ENCODE measurements around the gene AFAP1. TPM values are rescaled to one million over a fixed set of nuclear protein-coding genes. Genes with fewer than 3 reads are reported as not detected.
A peak's percentile ranks its signal among the peaks of the same experiment; 100 is the strongest.

The AFAP1 gene
- total and polyA plus RNA-seq, 12 donors, result 2.9 to 8.9 (median 5.8) TPM

DNA sequence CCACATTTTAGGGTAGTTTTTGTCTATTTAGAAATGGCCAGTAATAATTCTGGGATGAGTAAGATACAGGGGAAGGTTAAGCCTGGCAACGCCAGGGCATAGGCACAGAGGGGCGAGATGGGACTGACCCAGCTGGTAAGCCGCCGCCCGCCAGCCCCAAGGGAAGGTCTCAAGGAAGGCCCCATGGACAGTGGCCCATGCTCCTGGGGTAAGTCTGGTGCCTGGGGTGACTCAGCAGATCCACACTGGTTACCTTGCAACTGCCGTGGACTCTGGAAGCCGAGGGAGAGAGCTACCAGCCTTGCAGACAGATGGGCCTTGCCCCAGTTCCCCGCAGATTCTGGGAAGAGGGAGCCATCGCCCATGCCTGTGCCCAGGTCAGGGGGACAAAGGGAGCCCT, 179.4 kb downstream of the AFAP1 start:
- TF ChIP-seq, protein P1, sequence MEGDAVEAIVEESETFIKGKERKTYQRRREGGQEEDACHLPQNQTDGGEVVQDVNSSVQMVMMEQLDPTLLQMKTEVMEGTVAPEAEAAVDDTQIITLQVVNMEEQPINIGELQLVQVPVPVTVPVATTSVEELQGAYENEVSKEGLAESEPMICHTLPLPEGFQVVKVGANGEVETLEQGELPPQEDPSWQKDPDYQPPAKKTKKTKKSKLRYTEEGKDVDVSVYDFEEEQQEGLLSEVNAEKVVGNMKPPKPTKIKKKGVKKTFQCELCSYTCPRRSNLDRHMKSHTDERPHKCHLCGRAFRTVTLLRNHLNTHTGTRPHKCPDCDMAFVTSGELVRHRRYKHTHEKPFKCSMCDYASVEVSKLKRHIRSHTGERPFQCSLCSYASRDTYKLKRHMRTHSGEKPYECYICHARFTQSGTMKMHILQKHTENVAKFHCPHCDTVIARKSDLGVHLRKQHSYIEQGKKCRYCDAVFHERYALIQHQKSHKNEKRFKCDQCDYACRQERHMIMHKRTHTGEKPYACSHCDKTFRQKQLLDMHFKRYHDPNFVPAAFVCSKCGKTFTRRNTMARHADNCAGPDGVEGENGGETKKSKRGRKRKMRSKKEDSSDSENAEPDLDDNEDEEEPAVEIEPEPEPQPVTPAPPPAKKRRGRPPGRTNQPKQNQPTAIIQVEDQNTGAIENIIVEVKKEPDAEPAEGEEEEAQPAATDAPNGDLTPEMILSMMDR (IDR thresholded peaks at IDR 0.05), result no peak
- WGBS, 2 donors, result 82 to 91% methylated on average over 9 of the region's 9 CpGs
- no peaks in the 10 kb centered on the region for H3K9me3 ChIP-seq
- DNase-seq, result no peak
- peaks cover 0 to 45% (median 0%) of the 10 kb centered on the region in 9 donors for H3K36me3 ChIP-seq
- peaks cover 2 to 28% (median 11%) of the 10 kb centered on the region in 9 donors for H3K4me1 ChIP-seq
- no peak overlapping the region for H3K4me3 ChIP-seq
- no peak overlapping the region for H3K27ac ChIP-seq
- no peaks in the 10 kb centered on the region for H3K27me3 ChIP-seq
- no peak for ATAC-seq
- intact Hi-C loops (cut with DNase I), result loop anchor here in 7 of 10 donors (2.0 to 5.0 kb wide), 5 partner anchors 37 to 229 kb away; no protein-coding TSS in a partner anchor

DNA sequence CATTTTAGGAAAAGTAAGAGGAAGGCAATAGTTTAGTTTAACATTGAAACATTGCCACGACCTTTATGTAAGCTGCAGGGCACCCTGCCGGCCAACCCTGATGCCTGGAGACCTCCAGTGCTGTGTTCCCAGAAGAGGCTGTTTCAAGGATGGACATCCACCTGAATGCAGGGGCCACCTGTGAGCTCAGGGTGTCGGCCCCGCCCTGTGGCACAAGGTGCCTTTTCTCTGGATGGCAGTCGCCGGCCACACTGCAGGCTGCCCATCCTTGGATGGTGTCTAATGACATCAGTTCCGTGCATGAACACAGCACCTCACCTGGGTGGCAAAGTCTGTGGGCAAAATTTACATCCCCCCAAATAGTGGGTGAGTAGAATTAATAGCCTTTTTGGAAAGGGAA, 180.0 kb downstream of the AFAP1 start:
- intact Hi-C loops (cut with DNase I), result loop anchor here in 8 of 10 donors (2.0 to 5.0 kb wide), 5 partner anchors 38 to 229 kb away; no protein-coding TSS in a partner anchor
- Histone ChIP-seq H3K4me1 (peaks cover 2 to 28% (median 11%) of the 10 kb centered on the region in 9 donors), H3K27me3 (no peaks in the 10 kb centered on the region), H3K27ac (peak overlapping the region in 1 of 10 donors; percentile 61), H3K36me3 (peaks cover 0 to 41% (median 0%) of the 10 kb centered on the region in 9 donors), H3K9me3 (no peaks in the 10 kb centered on the region), H3K4me3 (no peak overlapping the region)
- no peak for DNase-seq
- ATAC-seq, result no peak
- 92 to 95% methylated on average over 7 of the region's 7 CpGs for WGBS, 2 donors
- TF ChIP-seq, protein P1 (IDR thresholded peaks at IDR 0.05), result no peak

DNA sequence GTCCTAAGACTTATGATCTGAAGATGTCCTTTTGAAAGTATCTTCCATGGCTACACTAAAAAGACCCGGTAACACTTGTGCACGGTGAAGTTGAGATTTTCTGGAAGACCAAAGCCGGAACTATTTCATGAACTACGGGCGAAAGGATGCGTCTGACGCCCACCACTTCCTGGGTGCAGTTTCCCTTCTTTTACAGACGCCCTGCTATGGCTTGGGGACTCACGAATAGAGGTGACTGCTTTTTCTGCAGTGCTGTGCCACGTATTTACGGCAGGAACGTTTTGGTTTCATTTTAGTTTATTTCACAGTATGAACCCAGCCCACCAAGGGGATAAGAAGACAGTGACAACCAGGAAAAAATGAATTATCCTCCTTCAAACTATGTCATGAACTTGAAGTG, 180.4 kb downstream of the AFAP1 start:
- ATAC-seq, result no peak

DNA sequence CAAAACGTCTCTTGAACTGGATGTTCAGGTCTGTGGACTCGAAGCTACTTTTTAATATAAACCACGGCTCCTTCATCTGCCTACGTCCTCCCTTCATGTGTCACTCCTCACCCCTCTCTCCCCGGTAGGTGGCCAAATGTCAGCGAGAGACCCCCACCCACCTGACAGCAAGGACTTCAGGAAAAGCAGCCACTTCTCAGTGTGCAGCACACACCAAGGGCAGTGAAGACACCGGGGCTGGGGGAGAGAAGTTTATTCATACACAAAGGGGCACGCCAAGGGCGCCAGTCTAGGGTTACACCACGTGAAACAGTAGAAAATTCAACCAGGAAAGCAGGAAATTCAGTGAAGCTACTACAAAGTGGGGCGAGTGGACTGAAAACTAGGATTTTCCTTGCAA, 181.2 kb downstream of the AFAP1 start:
- Histone ChIP-seq H3K27ac (peak overlapping the region in 2 of 10 donors; percentile 2 to 25), H3K4me3 (no peak overlapping the region), H3K9me3 (no peaks in the 10 kb centered on the region), H3K36me3 (peaks cover 0 to 31% (median 0%) of the 10 kb centered on the region in 9 donors), H3K4me1 (peaks cover 2 to 28% (median 11%) of the 10 kb centered on the region in 9 donors), H3K27me3 (no peaks in the 10 kb centered on the region)
- WGBS, 2 donors, result 92 to 95% methylated on average over 11 of the region's 11 CpGs
- no peak for DNase-seq
- intact Hi-C loops (cut with DNase I), result loop anchor here in 1 of 10 donors (5.0 kb wide), 1 partner anchor 229 kb away; no protein-coding TSS in a partner anchor
- no peak for ATAC-seq
- TF ChIP-seq, protein P1 (IDR thresholded peaks at IDR 0.05), result no peak

More for the DNA sequence above, 180.4 kb downstream of the AFAP1 start:
- H3K27me3 ChIP-seq, result no peaks in the 10 kb centered on the region
- WGBS, 2 donors, result 63 to 82% methylated on average over 12 of the region's 12 CpGs
- peaks cover 0 to 39% (median 0%) of the 10 kb centered on the region in 9 donors for H3K36me3 ChIP-seq
- no peak for DNase-seq
- H3K9me3 ChIP-seq, result no peaks in the 10 kb centered on the region
- no peak overlapping the region for H3K4me3 ChIP-seq
- peak overlapping the region in 1 of 10 donors; percentile 61 for H3K27ac ChIP-seq
- H3K4me1 ChIP-seq, result peaks cover 2 to 28% (median 11%) of the 10 kb centered on the region in 9 donors
- TF ChIP-seq, protein P1 (IDR thresholded peaks at IDR 0.05), result no peak
- intact Hi-C loops (cut with DNase I), result loop anchor here in 1 of 10 donors (5.0 kb wide), 1 partner anchor 228 kb away; no protein-coding TSS in a partner anchor
